Measurements from ENCODE around the gene MERTK. TPM values are rescaled to one million over a fixed set of nuclear protein-coding genes. Genes with fewer than 3 reads are reported as not detected.

Gene MERTK
- total and polyA plus RNA-seq, 2 donors (not counting 1 experiment from before 2014, with no cell fraction given): 0.04 to 0.34 TPM

- peak overlapping the region; percentile 99 for H3K9ac ChIP-seq (ENCODE audit: low read length)
- peak overlapping the region; percentile 100 for H2AFZ ChIP-seq (ENCODE audit: insufficient read depth, low read depth, low read length, poor library complexity, severe bottlenecking)
- Mint-ChIP-seq H3K27me3 (no peaks in the 10 kb centered on the region), H3K4me3 (peak overlapping the region; percentile 95), H3K27ac (peak overlapping the region; percentile 98), H3K9me3 (ENCODE audit: insufficient read depth) (no peaks in the 10 kb centered on the region), H3K4me1 (peaks cover 12% of the 10 kb centered on the region)
- no peak for ATAC-seq (ENCODE audit: low read depth)
- peaks cover 0 to 3% of the 10 kb centered on the region in 2 experiments for H3K36me3 ChIP-seq (replicated peaks in 1 of 2; ENCODE audit: control extremely low read depth in 1 of 2, control insufficient read depth in 1 of 2, extremely low read depth in 1 of 2, insufficient read depth in 2 of 2, low read length in 1 of 2)
- no peaks in the 10 kb centered on the region for H3K79me2 ChIP-seq (ENCODE audit: control insufficient read depth, insufficient read depth, low read length)
- TF ChIP-seq CTCF (IDR thresholded peaks at IDR 0.05): no peak
- no peak for TF ChIP-seq EZH2 (IDR thresholded peaks at IDR 0.05; ENCODE audit: borderline replicate concordance, insufficient read depth, low read depth, low read length, poor library complexity, severe bottlenecking)
- H3K27ac ChIP-seq (ENCODE audit: low read length in 2 of 2): peak overlapping the region; percentile 84 to 93
- intact Hi-C loops (cut with micrococcal nuclease): loop anchor here (1.0 to 10.0 kb wide), 5 partner anchors 170 to 1210 kb away; partner anchors contain the start of genes BUB1, CHCHD5, TTL and ZC3H6
- H3K4me1 ChIP-seq (ENCODE audit: control insufficient read depth in 2 of 2, insufficient read depth in 2 of 2, low read length in 2 of 2): peaks cover 10 to 18% of the 10 kb centered on the region in 2 donors
- no peak for DNase-seq
- H3K27me3 ChIP-seq (replicated peaks in 1 of 4; ENCODE audit: control extremely low read depth in 1 of 4, control insufficient read depth in 3 of 4, insufficient read depth in 4 of 4, low read length in 3 of 4): no peaks in the 10 kb centered on the region
- POLR2A ChIA-PET: interaction anchor here (1.8 kb wide), 1 partner anchor 170 kb away, joined by 10 read pairs; the partner anchor contains the start of gene TMEM87B
- no peaks in the 10 kb centered on the region for H4K20me1 ChIP-seq (ENCODE audit: control insufficient read depth, insufficient read depth, low read length, poor library complexity, severe bottlenecking)
- peak overlapping the region; percentile 97 for H3K4me2 ChIP-seq (replicated peaks; ENCODE audit: low read depth, low read length, poor library complexity, severe bottlenecking)
- WGBS (ENCODE audit: insufficient coverage): 14% methylated on average over 11 of the region's 11 CpGs
- peak overlapping the region; percentile 50 to 94 (median 92) for H3K4me3 ChIP-seq (ENCODE audit: control extremely low read depth in 1 of 5, extremely low read depth in 1 of 5, insufficient read depth in 1 of 5, low read depth in 2 of 5, low read length in 4 of 5)
- CTCF ChIA-PET: interaction anchor here (1.0 to 1.6 kb wide), 3 partner anchors 16 to 166 kb away, joined by 3 to 7 read pairs (median 3); no protein-coding TSS in a partner anchor
- no peaks in the 10 kb centered on the region for H3K9me3 ChIP-seq (ENCODE audit: control extremely low read depth in 1 of 3, control insufficient read depth in 2 of 3, insufficient read depth in 1 of 3, low read length in 2 of 3)
Observed at GRCh38 chr2:111884592-111884964, 13.8 kb upstream of the MERTK start.

DNA sequence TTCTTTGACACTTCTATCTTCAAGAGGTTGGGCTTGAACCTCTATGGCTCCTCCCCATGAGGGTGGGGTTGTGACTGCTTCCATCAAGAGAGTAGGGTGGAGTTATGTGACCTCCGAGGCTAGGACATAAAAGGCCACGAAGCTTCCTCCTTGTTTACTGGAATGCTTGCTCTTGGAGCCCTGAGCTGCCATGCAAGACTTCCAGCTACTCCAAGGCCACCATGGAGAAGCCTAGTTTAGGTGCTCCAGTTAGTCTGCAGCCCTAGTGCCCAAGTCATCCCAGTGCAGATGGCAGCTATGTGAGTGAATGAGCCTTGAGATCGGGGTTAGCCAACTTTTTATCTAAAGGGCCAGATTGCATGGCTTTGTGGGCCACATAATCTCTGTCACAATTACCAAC lies 2.4 kb upstream of the MERTK start:
- no peak for ATAC-seq (ENCODE audit: low read depth)
- Mint-ChIP-seq H3K4me3 (no peak overlapping the region), H3K9me3 (ENCODE audit: insufficient read depth) (no peaks in the 10 kb centered on the region), H3K27me3 (peaks cover 39% of the 10 kb centered on the region), H3K4me1 (peaks cover 19% of the 10 kb centered on the region), H3K27ac (no peak overlapping the region)
- intact Hi-C loops (cut with micrococcal nuclease): no loop called here
- H3K9me3 ChIP-seq (ENCODE audit: control extremely low read depth in 1 of 3, control insufficient read depth in 2 of 3, insufficient read depth in 1 of 3, low read length in 2 of 3): peaks cover 0 to 8% (median 0%) of the 10 kb centered on the region in 3 donors
- DNase-seq: no peak
- no peak for TF ChIP-seq EZH2 (IDR thresholded peaks at IDR 0.05; ENCODE audit: borderline replicate concordance, insufficient read depth, low read depth, low read length, poor library complexity, severe bottlenecking)
- TF ChIP-seq CTCF (IDR thresholded peaks at IDR 0.05): no peak
- H3K27me3 ChIP-seq (replicated peaks in 1 of 4; ENCODE audit: control extremely low read depth in 1 of 4, control insufficient read depth in 3 of 4, insufficient read depth in 4 of 4, low read length in 3 of 4): peaks cover 0 to 39% (median 19%) of the 10 kb centered on the region in 4 experiments
- H3K4me1 ChIP-seq (ENCODE audit: control insufficient read depth in 2 of 2, insufficient read depth in 2 of 2, low read length in 2 of 2): peaks cover 21 to 23% of the 10 kb centered on the region in 2 donors
- CTCF ChIA-PET: interaction anchor here (1.0 kb wide), 1 partner anchor 8 kb away, joined by 3 read pairs; no protein-coding TSS in a partner anchor
- no peak overlapping the region for H2AFZ ChIP-seq (ENCODE audit: insufficient read depth, low read depth, low read length, poor library complexity, severe bottlenecking)
- no peak overlapping the region for H3K4me2 ChIP-seq (replicated peaks; ENCODE audit: low read depth, low read length, poor library complexity, severe bottlenecking)
- H3K36me3 ChIP-seq (replicated peaks in 1 of 2; ENCODE audit: control extremely low read depth in 1 of 2, control insufficient read depth in 1 of 2, extremely low read depth in 1 of 2, insufficient read depth in 2 of 2, low read length in 1 of 2): no peaks in the 10 kb centered on the region
- H4K20me1 ChIP-seq (ENCODE audit: control insufficient read depth, insufficient read depth, low read length, poor library complexity, severe bottlenecking): no peaks in the 10 kb centered on the region
- 90% methylated on average over 2 of the region's 3 CpGs for WGBS (ENCODE audit: insufficient coverage)
- H3K79me2 ChIP-seq (ENCODE audit: control insufficient read depth, insufficient read depth, low read length): no peaks in the 10 kb centered on the region
- H3K27ac ChIP-seq (ENCODE audit: low read length in 2 of 2): no peak overlapping the region
- H3K4me3 ChIP-seq (ENCODE audit: control extremely low read depth in 1 of 5, extremely low read depth in 1 of 5, insufficient read depth in 1 of 5, low read depth in 2 of 5, low read length in 4 of 5): no peak overlapping the region
- no peak overlapping the region for H3K9ac ChIP-seq (ENCODE audit: low read length)
- POLR2A ChIA-PET: no interaction called here
